Cardiac muscle cell (in vitro differentiated cells and primary cell): Measurements from ENCODE around the gene UBE2D2. TPM values are rescaled to one million over a fixed set of nuclear protein-coding genes. Genes with fewer than 3 reads are reported as not detected.

Source experiments
- DNase-seq, 2 donors: peaks; one replicate each; pipeline versions ENCODE4 v3.0.0 to v3.0.0-alpha.2; 2010 to 2017; ENCODE audit warnings: low read depth in 1 of 2, low spot score in 1 of 2
- H3K27ac ChIP-seq: fragments of 200-600 bp; sonication (generic); 2 replicates; pipeline ENCODE4 v1.5.1; 2016
- H3K27me3 ChIP-seq: fragments of 200-600 bp; sonication (generic); 2 replicates; pipeline ENCODE4 v1.6.0; 2016; ENCODE audit warnings: control low read depth
- H3K36me3 ChIP-seq: fragments of 200-600 bp; sonication (generic); 2 replicates; pipeline ENCODE4 v1.5.1; 2016; ENCODE audit warnings: control low read depth
- H3K4me1 ChIP-seq: fragments of 200-600 bp; sonication (generic); 2 replicates; pipeline ENCODE4 v1.8.1; 2017; ENCODE audit warnings: low read depth, mild to moderate bottlenecking, mixed run types
- H3K4me3 ChIP-seq: fragments of 200-600 bp; sonication (generic); 2 replicates; pipeline ENCODE4 v1.5.1; 2016; ENCODE audit warnings: mild to moderate bottlenecking
- H3K9me3 ChIP-seq: fragments of 200-600 bp; sonication (generic); 2 replicates; pipeline ENCODE4 v1.5.1; 2017; ENCODE audit warnings: low read depth, mild to moderate bottlenecking, control low read depth
- polyA plus RNA-seq: library from polyadenylated mRNA; unstranded; fragments of >200 nt; fragmentation: Nextera tagmentation; extraction: Ambion mirVana; gene quantifications from 2 replicates; pipeline ENCODE4 v1.2.1, GENCODE V29; 2016
- total RNA-seq: library from RNA; depleted of rRNA; stranded (reverse); fragments of >200 nt; gene quantifications from 2 replicates; pipeline ENCODE4 v1.2.3, GENCODE V29; 2016
- TF ChIP-seq, protein P1 (sequence below): IDR thresholded peaks from 2 replicates; pipeline ENCODE4 v1.5.1; 2012; ENCODE audit warnings: low read depth, mild to moderate bottlenecking, low read length

UBE2D2 gene
- total and polyA plus RNA-seq, 2 experiments from 2014 or later = 236 to 338 TPM

- Histone ChIP-seq H3K4me3 (no peak overlapping the region), H3K27ac (peak overlapping the region; percentile 92), H3K4me1 (peaks cover 54% of the 10 kb centered on the region), H3K27me3 (no peaks in the 10 kb centered on the region), H3K9me3 (no peaks in the 10 kb centered on the region), H3K36me3 (no peaks in the 10 kb centered on the region)
- TF ChIP-seq, protein P1, sequence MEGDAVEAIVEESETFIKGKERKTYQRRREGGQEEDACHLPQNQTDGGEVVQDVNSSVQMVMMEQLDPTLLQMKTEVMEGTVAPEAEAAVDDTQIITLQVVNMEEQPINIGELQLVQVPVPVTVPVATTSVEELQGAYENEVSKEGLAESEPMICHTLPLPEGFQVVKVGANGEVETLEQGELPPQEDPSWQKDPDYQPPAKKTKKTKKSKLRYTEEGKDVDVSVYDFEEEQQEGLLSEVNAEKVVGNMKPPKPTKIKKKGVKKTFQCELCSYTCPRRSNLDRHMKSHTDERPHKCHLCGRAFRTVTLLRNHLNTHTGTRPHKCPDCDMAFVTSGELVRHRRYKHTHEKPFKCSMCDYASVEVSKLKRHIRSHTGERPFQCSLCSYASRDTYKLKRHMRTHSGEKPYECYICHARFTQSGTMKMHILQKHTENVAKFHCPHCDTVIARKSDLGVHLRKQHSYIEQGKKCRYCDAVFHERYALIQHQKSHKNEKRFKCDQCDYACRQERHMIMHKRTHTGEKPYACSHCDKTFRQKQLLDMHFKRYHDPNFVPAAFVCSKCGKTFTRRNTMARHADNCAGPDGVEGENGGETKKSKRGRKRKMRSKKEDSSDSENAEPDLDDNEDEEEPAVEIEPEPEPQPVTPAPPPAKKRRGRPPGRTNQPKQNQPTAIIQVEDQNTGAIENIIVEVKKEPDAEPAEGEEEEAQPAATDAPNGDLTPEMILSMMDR = no peak
- DNase-seq = peak in 1 of 2 donors; percentile 74
Measured at GRCh38 chr5:139669662-139670368, 108.7 kb downstream of the UBE2D2 start.

GRCh38 chr5:139670369-139671095 is 109.4 kb downstream of the UBE2D2 start:
- Histone ChIP-seq H3K36me3 (no peaks in the 10 kb centered on the region), H3K27me3 (no peaks in the 10 kb centered on the region), H3K27ac (peak overlapping the region; percentile 92), H3K4me3 (no peak overlapping the region), H3K9me3 (no peaks in the 10 kb centered on the region), H3K4me1 (peaks cover 47% of the 10 kb centered on the region)
- DNase-seq = no peak
- TF ChIP-seq, protein P1 = peak; percentile 47

DNA sequence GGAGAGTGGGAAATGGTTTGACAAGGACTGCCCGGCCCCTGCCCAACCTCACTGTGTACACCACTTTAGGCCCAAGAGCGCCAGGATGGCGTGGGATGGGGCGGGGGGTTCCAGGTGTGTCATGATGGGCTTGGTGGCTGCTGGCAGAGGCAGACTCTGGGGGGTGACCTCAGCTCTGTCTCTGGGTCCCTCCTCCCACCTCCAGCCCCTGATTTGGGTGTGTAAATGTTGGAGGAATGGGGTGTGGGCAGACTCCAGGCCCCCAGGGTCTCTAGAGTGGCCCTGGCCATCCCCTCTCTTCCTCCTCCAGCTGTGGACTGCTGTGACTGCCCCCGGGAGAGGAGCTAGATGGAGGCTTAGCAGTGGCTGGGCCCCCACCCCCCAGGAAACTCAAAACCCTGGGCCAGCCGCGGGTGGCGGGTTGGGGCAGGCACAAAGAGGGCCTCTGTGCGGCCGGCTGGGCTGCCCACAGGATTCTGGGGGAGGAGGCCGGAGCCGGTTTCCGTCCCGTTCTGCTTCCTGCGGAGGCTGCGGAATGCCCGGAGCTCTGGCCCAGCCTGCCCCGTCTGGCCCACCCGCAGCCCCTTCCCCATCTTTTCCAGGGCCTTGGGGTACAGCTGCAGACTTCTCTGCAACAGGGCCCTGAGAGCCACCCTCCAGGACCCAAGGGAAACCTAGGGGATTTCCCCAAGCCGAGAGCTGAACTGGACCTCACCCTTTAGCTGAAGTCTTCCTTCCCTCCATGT is 110.1 kb downstream of the UBE2D2 start:
- H3K27ac ChIP-seq = peak overlapping the region; percentile 92
- TF ChIP-seq, protein P1 = no peak
- DNase-seq = peak in 1 of 2 donors; percentile 68
- no peaks in the 10 kb centered on the region for H3K36me3 ChIP-seq
- no peaks in the 10 kb centered on the region for H3K9me3 ChIP-seq
- H3K27me3 ChIP-seq = no peaks in the 10 kb centered on the region
- peaks cover 41% of the 10 kb centered on the region for H3K4me1 ChIP-seq
- no peak overlapping the region for H3K4me3 ChIP-seq

- H3K4me3 ChIP-seq = no peak overlapping the region
- H3K36me3 ChIP-seq = no peaks in the 10 kb centered on the region
- no peak overlapping the region for H3K27ac ChIP-seq
- no peaks in the 10 kb centered on the region for H3K27me3 ChIP-seq
- no peak for DNase-seq
- H3K9me3 ChIP-seq = no peaks in the 10 kb centered on the region
- H3K4me1 ChIP-seq = peaks cover 38% of the 10 kb centered on the region
- TF ChIP-seq, protein P1 = no peak
Measured at GRCh38 chr5:139675213-139675612, 114.1 kb downstream of the UBE2D2 start.

DNA sequence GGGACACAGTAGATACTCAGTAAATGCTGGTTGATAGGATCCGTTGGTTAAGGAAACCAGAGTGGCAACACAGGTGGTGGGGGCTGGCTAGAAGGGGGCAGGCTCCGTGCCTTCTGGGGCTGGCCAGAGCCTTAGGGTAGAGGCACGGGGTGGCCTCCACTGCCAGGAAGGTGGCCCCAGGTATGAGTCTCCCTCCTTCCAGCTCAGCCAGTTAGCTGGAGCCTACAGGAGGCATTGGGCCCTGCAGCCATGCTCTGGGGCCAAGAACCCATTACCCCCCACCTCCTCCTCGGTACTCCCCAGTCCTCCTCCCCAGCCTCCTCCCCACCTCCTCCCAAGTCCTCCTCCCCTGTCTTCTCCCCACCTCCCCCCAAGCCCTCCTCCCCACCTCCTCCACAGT is 114.7 kb downstream of the UBE2D2 start:
- Histone ChIP-seq H3K27ac (no peak overlapping the region), H3K4me3 (no peak overlapping the region), H3K36me3 (peaks cover 4% of the 10 kb centered on the region), H3K9me3 (no peaks in the 10 kb centered on the region), H3K4me1 (peaks cover 32% of the 10 kb centered on the region), H3K27me3 (no peaks in the 10 kb centered on the region)
- TF ChIP-seq, protein P1 = no peak
- no peak for DNase-seq
